Neural cell (in vitro differentiated cells): ENCODE data around the gene ADPRHL1. TPM values are rescaled to one million over a fixed set of nuclear protein-coding genes. Genes with fewer than 3 reads are reported as not detected.

Experiments used
- H2AFZ ChIP-seq: fragments of 200-600, 300-800 bp; sonication (generic), shearing (Covaris generic); 2 replicates; pipeline ENCODE4 v1.6.0; 2014; ENCODE audit warnings: low read depth, mild to moderate bottlenecking, antibody characterized with exemption, low read length, moderate library complexity
- H3F3A ChIP-seq: fragments of 200-600 bp; shearing (Covaris generic); 2 replicates; pipeline ENCODE4 v1.6.1; 2016; ENCODE audit warnings: mild to moderate bottlenecking, moderate library complexity, mixed read lengths, antibody characterized with exemption, low read length; ENCODE audit not compliant: insufficient read depth, poor library complexity, severe bottlenecking
- H3K27ac ChIP-seq: fragments of 200-600, 300-800 bp; sonication (generic), shearing (Covaris generic); 2 replicates; pipeline ENCODE4 v1.5.1; 2014; ENCODE audit warnings: mild to moderate bottlenecking, low read length, moderate library complexity
- H3K27me3 ChIP-seq: fragments of 300-800, 200-600 bp; sonication (generic), shearing (Covaris generic); 2 replicates; pipeline ENCODE4 v1.6.0; 2014; ENCODE audit warnings: mild to moderate bottlenecking, low read depth, low read length, moderate library complexity; ENCODE audit not compliant: insufficient read depth
- H3K36me3 ChIP-seq: fragments of 300-800, 200-600 bp; sonication (generic), shearing (Covaris generic); 2 replicates; pipeline ENCODE4 v1.5.1; 2014; ENCODE audit warnings: mild to moderate bottlenecking, antibody characterized with exemption, low read length, moderate library complexity; ENCODE audit not compliant: insufficient read depth
- H3K4me2 ChIP-seq: fragments of 300-800, 200-600 bp; sonication (generic), shearing (Covaris generic); 2 replicates; pipeline ENCODE4 v1.6.0; 2014; ENCODE audit warnings: mild to moderate bottlenecking, low read length
- H3K4me3 ChIP-seq: fragments of 300-800, 200-600 bp; sonication (generic), shearing (Covaris generic); 2 replicates; pipeline ENCODE4 v1.5.1; 2014; ENCODE audit warnings: mild to moderate bottlenecking, low read length, moderate library complexity
- H3K79me2 ChIP-seq: fragments of 200-600 bp; shearing (Covaris generic); replicated peaks from 2 replicates; pipeline ENCODE4 v1.6.0; 2014; ENCODE audit warnings: mild to moderate bottlenecking, low read length, moderate library complexity; ENCODE audit not compliant: insufficient read depth
- H3K9ac ChIP-seq: fragments of 300-800, 200-600 bp; sonication (generic), shearing (Covaris generic); 2 replicates; pipeline ENCODE4 v1.6.1; 2016; ENCODE audit warnings: mild to moderate bottlenecking, low read length, mixed read lengths
- H3K9me2 ChIP-seq: fragments of 200-600 bp; shearing (Covaris generic); 2 replicates; pipeline ENCODE4 v1.6.1; 2016; ENCODE audit warnings: mild to moderate bottlenecking, low read length, mixed read lengths; ENCODE audit not compliant: insufficient read depth
- H3K9me3 ChIP-seq: fragments of 200-600, 300-800 bp; sonication (generic), shearing (Covaris generic); 2 replicates; pipeline ENCODE4 v1.6.1; 2016; ENCODE audit warnings: mild to moderate bottlenecking, mixed run types, low read length, moderate library complexity, mixed read lengths
- H4K20me1 ChIP-seq: fragments of 200-600 bp; shearing (Covaris generic); 2 replicates; pipeline ENCODE4 v1.6.1; 2016; ENCODE audit warnings: mild to moderate bottlenecking, mixed run types; ENCODE audit not compliant: insufficient read depth
- EP300 ChIP-seq: fragments of 450-650 bp; conservative IDR thresholded peaks from 2 replicates; pipeline ENCODE4 v1.6.1; 2014; ENCODE audit warnings: antibody characterized with exemption, mild to moderate bottlenecking, moderate library complexity; ENCODE audit not compliant: poor library complexity, severe bottlenecking
- EZH2 ChIP-seq: fragments of 200-600, 300-800 bp; shearing (Covaris generic), sonication (generic); IDR thresholded peaks from 2 replicates; pipeline ENCODE4 v1.6.1; 2014; ENCODE audit warnings: antibody characterized with exemption, low read length, borderline replicate concordance, mild to moderate bottlenecking; ENCODE audit not compliant: insufficient read depth, poor library complexity, severe bottlenecking
- MXI1 ChIP-seq: fragments of 450-650 bp; conservative IDR thresholded peaks from 2 replicates; pipeline ENCODE4 v1.6.1; 2014; ENCODE audit warnings: antibody characterized with exemption, mild to moderate bottlenecking; ENCODE audit not compliant: poor library complexity, severe bottlenecking
- POLR2AphosphoS5 ChIP-seq: IDR thresholded peaks from 2 replicates; pipeline ENCODE4 v1.6.1; 2012
- RAD21 ChIP-seq: fragments of 450-650 bp; conservative IDR thresholded peaks from 2 replicates; pipeline ENCODE4 v1.6.1; 2014; ENCODE audit warnings: antibody characterized with exemption, mild to moderate bottlenecking, moderate library complexity
- REST ChIP-seq: IDR thresholded peaks from 2 replicates; pipeline ENCODE4 v1.6.1; 2012; ENCODE audit warnings: borderline replicate concordance
- SMC3 ChIP-seq: fragments of 450-650 bp; conservative IDR thresholded peaks from 2 replicates; pipeline ENCODE4 v1.6.1; 2014; ENCODE audit warnings: antibody characterized with exemption, mild to moderate bottlenecking, moderate library complexity; ENCODE audit not compliant: poor library complexity
- TAF1 ChIP-seq: IDR thresholded peaks from 2 replicates; pipeline ENCODE4 v1.6.1; 2012; ENCODE audit warnings: low read depth
- polyA plus RNA-seq: library from polyadenylated mRNA; depleted of rRNA; stranded (reverse); fragments of >200 nt; gene quantifications from 2 replicates; pipeline ENCODE4 v1.2.3, GENCODE V29; 2014
- TF ChIP-seq, protein P1 (sequence below): fragments of 450-650 bp; IDR thresholded peaks from 2 replicates; pipeline ENCODE4 v1.5.1; 2014; ENCODE audit warnings: antibody characterized with exemption, mild to moderate bottlenecking, moderate library complexity; ENCODE audit not compliant: poor library complexity, severe bottlenecking

ADPRHL1 gene
- polyA plus RNA-seq, 1 donor from 2014 or later = 1.1 TPM

GRCh38 chr13:113485545-113485944, 32.3 kb upstream of the ADPRHL1 start:
- Histone ChIP-seq H3F3A (peaks cover 8% of the 10 kb centered on the region), H4K20me1 (no peaks in the 10 kb centered on the region), H3K4me2 (no peak overlapping the region), H3K79me2 (peaks cover 65% of the 10 kb centered on the region), H3K9ac (no peak overlapping the region), H2AFZ (no peak overlapping the region), H3K4me3 (no peak overlapping the region), H3K27ac (no peak overlapping the region), H3K36me3 (no peaks in the 10 kb centered on the region), H3K9me2 (no peaks in the 10 kb centered on the region), H3K27me3 (no peaks in the 10 kb centered on the region), H3K9me3 (no peaks in the 10 kb centered on the region)
- TF ChIP-seq EP300 = no peak
- no peak for TF ChIP-seq SMC3
- no peak for TF ChIP-seq POLR2AphosphoS5
- no peak for TF ChIP-seq RAD21
- no peak for TF ChIP-seq REST
- no peak for TF ChIP-seq MXI1
- TF ChIP-seq, protein P1, sequence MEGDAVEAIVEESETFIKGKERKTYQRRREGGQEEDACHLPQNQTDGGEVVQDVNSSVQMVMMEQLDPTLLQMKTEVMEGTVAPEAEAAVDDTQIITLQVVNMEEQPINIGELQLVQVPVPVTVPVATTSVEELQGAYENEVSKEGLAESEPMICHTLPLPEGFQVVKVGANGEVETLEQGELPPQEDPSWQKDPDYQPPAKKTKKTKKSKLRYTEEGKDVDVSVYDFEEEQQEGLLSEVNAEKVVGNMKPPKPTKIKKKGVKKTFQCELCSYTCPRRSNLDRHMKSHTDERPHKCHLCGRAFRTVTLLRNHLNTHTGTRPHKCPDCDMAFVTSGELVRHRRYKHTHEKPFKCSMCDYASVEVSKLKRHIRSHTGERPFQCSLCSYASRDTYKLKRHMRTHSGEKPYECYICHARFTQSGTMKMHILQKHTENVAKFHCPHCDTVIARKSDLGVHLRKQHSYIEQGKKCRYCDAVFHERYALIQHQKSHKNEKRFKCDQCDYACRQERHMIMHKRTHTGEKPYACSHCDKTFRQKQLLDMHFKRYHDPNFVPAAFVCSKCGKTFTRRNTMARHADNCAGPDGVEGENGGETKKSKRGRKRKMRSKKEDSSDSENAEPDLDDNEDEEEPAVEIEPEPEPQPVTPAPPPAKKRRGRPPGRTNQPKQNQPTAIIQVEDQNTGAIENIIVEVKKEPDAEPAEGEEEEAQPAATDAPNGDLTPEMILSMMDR = no peak
- no peak for TF ChIP-seq TAF1
- TF ChIP-seq EZH2 = no peak

DNA sequence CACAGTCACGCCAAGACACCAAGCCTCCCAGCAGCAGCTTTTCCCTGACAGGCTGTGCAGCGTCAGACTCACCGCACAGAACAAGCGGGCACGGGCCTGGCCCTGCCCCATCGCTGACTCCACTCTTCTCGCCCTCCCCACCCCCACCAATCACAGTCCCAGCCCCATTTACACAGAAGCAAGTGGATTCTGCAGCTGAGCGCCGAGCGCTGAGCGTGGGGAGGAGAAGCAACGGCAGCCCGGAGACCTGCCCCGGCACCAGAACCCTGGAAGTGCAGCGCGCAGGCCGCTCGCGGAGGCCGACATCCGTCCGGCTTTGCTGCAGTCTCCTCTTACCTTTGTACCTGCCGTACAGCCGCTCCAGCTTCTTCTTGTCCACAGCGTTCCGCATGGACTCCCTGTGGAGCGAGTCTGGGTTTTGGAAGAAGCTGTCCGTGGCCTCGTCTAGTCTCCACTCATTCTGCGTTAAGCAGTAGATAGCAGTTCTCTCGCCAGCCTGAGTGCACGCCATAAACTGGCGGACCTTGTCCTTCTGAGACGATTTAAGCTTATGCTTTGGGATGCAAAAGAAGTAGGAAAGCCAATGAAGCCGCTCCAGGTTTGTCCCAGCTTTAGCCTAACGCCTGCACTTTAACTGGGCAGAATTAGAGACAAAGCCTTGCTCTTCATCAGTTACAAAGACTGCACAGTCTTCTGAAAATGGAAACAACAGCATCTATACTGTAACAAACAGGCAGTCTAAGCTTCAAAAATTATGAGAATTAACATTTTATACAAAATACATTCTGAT, 30.4 kb upstream of the ADPRHL1 start:
- H3K36me3 ChIP-seq = no peaks in the 10 kb centered on the region
- no peak overlapping the region for H3K9ac ChIP-seq
- H3K4me3 ChIP-seq = no peak overlapping the region
- H3K27ac ChIP-seq = no peak overlapping the region
- no peaks in the 10 kb centered on the region for H3K9me3 ChIP-seq
- H2AFZ ChIP-seq = no peak overlapping the region
- no peaks in the 10 kb centered on the region for H4K20me1 ChIP-seq
- H3K79me2 ChIP-seq = peaks cover 66% of the 10 kb centered on the region
- no peak for TF ChIP-seq REST
- TF ChIP-seq EZH2 = no peak
- no peak for TF ChIP-seq RAD21
- no peak for TF ChIP-seq TAF1
- TF ChIP-seq POLR2AphosphoS5 = no peak
- TF ChIP-seq EP300 = no peak
- TF ChIP-seq, protein P1 = no peak
- TF ChIP-seq MXI1 = no peak
- TF ChIP-seq SMC3 = no peak
- no peak overlapping the region for H3K4me2 ChIP-seq
- no peaks in the 10 kb centered on the region for H3K9me2 ChIP-seq
- H3F3A ChIP-seq = peaks cover 8% of the 10 kb centered on the region
- H3K27me3 ChIP-seq = no peaks in the 10 kb centered on the region
